ENCODE measurements around the gene DYNLL2.
"Not testable (repeated sequence)": the region's sequence is repeated elsewhere in the genome, so short reads cannot be mapped to it uniquely, and the experiment has no call there.

DYNLL2 gene

GRCh38 chr17:58082870-58083490 lies at the start of gene DYNLL2:
DYNLL2 (plus strand) TSS chr17:58083419; CDS start chr17:58087091, 3,672 bp downstream.
- DNase-seq, result peak; percentile 94

GRCh38 chr17:58039975-58040374 lies 43.2 kb upstream of the DYNLL2 start:
- no peak for DNase-seq

GRCh38 chr17:58040386-58040785 lies 42.8 kb upstream of the DYNLL2 start:
- DNase-seq, result no peak

DNA sequence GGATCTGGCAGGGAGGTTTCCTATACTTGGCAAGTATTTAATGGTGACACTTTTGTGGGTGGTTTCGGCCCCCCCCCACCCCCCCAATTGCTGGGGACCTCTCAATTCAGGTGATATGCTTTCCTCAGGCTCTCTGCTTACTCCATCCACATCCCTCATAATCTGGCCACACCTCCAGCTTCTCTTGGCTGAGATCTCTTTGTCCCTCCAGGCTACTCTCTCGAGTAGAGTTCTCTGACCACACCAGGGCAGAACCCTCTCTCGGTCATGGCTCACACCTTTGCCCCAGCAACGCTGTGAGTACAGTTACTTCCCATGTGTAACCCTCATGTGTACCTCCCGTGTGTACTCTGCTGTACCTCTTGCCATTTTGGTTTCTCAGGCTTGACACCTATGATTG lies 42.1 kb upstream of the DYNLL2 start:
- no peak for DNase-seq

- no peak for DNase-seq
Observed at GRCh38 chr17:58043221-58044181, 39.7 kb upstream of the DYNLL2 start.

DNA sequence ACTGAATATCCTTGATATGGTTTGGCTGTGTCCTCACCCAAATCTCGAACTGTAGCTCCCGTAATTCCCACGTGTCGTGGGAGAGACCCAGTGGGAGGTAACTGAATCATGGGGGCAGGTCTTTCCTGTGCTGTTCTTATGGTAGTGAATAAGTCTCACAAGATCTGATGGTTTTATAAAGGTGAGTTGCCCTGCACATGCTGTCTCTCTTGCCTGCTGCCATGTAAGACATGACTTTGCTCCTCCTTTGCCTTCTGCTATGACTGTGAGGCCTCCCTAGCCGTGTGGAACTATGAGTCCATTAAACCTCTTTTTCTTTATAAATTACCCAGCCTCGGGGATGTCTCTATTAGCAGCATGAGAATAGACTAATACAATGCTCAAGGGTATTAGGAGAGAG lies 39.0 kb upstream of the DYNLL2 start:
- not testable (repeated sequence) for DNase-seq

GRCh38 chr17:58046239-58047094 lies 36.8 kb upstream of the DYNLL2 start:
- DNase-seq, result no peak

- no peak for DNase-seq
Observed at GRCh38 chr17:58047376-58048150, 35.7 kb upstream of the DYNLL2 start.

DNA sequence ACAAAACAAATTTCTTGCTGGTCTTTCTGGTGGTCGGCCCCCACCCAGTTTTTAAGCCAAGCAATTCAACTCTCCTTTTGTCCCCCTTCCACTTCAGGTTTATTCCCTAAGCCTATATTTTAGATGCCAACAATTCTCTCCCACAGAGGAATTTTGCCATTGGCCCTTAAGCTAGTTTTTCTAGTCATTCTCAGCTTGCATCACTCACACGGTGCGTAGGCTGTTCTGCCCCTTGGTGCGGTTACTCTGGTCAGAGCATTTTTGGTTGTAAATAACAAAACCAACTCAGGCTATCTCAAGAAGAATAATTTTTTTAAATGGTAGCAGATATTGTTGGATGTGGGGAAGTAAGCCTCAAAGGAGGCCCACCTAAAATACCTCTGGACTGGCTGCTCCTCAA lies 33.7 kb upstream of the DYNLL2 start:
- DNase-seq, result no peak

DNA sequence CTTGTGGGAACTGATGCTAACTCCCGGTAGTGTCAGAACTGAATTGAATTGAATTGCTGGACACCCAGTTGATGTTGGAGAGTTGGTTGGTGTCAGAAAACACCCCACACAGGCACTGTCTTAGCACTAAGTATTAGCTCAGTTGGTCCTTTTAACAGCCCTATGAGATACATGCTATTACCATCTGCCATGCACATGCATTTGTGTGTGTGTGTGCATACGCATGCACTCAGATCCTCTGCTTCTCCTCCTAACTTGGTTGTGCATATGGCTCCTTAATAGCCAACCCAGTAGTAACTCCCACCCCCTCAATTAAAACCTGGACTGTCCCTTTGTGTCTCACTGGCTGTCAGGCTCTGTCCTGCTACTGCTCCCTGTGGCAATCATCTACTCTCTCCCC lies 32.3 kb upstream of the DYNLL2 start:
- DNase-seq, result no peak

DNA sequence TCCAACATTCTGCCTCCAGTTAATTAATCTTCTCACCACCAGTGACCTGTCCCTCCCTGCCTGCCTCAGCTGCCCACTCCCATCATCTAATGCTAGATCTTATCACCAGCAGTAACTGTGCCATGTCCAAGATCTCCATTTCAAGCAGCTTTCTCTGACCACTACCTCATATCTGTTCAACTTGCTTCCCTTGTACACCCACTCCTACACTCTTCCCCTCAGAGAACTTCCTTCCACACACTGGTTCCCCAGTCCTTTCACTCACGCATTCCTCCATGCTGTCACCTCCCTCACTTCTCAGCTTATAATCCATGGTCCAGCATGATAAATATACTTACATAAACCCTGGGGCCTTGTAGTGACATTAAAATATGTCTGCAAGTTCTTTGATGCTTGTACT lies 31.8 kb upstream of the DYNLL2 start:
- no peak for DNase-seq

DNA sequence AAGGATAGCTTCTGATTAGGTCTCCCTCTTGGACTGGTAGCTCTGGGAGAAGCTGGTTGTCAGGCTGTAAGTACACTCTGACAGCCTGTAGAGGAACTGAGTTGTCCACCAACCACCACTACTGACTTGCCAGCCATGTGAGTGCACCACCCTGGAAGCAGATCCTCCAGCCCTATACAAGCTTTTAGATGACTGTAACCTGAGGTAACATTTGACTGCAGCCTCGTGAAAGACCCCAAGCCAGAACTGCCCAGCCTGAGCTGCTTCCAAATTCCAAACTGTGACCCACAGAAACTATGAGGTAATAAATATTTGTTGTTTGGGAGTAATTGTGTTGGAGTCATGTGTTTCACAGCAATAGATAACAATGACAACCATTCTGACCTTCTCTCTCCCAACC lies 30.8 kb upstream of the DYNLL2 start:
- DNase-seq, result no peak

DNA sequence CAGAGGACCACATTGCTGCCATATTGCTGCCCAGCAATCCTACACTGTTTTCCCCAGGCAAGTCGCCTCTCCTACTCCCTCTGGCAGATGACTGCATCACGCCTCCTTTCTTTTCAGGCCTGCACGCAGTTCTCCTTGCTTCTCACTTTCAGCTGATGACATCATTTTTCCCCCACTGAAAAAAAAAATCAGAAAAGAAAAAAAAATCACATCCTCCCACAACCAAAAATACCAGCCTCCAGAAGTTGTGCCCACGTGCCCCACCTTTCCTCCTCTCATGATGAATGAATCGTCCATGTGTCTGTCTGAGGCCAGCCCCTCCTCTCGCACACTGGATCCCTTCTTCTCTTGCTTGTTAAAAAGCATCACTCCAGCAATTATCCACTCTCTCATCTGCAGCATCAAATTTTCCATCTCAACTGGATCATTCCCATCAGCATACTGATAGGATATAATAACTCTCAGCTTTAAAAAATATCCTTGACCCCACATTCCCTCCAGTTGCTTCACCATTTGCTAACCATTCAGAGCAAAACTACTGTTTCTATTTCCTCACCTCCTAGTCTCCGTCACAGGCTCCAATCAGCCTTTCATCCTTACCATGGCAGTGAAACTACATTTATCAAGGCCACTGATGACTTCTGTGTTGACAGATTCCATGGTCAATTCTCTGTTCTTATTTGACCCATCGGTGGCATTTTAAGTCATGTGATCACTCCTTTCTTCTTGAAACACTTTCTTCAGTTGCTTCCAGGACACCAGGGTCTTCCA lies 30.1 kb upstream of the DYNLL2 start:
- no peak for DNase-seq

DNA sequence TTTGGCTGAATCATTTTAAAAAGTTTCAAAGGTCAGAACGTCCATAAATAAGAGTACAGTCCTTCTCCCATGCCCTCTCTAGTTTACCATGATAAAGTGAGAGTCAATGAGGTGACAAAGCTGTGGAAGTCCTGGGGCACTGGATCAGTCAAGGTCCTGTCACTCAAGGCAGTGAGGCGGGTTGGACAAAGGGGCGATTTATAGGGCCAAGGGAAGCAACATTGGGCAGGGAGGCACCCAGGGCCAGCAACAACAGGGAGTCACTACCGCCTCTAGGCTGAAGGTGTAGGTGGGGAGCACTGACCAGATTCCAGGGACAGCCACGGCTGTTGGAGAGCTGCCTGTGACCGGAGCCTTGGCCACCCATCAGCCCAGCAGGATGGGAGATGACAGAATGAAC lies 28.6 kb upstream of the DYNLL2 start:
- no peak for DNase-seq

- no peak for DNase-seq
Observed at GRCh38 chr17:58056476-58056875, 26.7 kb upstream of the DYNLL2 start.

DNA sequence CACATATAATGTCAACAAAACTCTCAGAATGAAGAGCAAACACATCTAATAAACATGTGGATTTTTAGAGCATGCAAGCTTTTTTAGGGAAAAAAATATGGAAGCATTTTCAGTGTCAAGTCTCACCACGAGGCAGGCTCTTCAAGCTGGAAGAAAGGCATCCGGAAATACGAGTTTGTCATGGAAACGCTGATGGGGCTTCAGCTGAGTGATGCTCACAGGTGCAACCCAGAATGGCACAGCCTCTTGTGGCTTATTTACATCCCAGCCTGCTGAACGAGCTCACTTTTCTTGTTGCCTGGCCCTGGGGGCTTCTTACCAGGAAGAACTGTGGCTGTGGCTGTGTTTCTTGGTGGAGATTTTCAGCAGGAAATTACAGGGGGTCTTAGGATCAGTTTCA lies 24.1 kb upstream of the DYNLL2 start:
- peak; percentile 40 for DNase-seq

- DNase-seq, result no peak
Observed at GRCh38 chr17:58060596-58061191, 22.5 kb upstream of the DYNLL2 start.

- DNase-seq, result no peak
Observed at GRCh38 chr17:58061672-58062071, 21.5 kb upstream of the DYNLL2 start.

- DNase-seq, result no peak
Observed at GRCh38 chr17:58065238-58065637, 18.0 kb upstream of the DYNLL2 start.

DNA sequence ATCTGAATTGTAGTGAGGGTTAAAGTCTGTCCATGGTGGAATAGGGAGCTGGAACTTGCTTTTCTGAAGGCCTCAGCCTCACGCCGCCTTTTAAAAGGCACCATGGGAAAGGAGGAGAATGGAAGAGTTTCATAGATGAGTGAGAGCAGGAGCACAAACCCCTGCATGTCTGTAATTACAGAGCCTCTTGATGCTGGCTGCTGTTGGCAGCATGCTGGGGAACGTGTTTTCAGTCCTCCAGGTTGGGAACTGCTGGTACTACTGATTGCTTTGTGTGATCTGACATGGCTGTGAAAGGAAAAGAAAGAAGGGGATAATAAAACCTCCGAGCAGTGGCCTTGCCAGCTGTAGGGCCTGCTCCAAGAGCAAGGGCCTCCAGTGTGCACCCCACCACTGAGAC lies 16.8 kb upstream of the DYNLL2 start:
- no peak for DNase-seq

DNA sequence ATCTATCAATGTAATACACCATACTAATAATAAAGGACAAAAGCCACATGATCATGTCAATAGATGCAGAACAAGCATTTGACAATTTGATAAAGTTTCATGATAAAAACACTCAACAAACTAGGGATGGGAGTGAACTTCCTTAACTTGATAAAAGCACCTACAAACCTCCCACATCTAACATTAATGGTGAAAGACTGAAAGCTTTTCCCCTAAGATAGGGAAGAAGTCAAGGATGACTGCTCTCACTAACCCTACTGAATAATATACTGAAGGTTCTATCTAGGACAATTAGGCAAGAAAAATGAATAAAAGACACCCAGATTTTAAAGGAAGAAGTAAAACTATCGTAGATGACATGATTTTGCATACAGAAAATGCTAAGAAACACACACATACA lies 10.4 kb upstream of the DYNLL2 start:
- DNase-seq, result no peak
